ENCODE measurements around the gene DROSHA. TPM values are rescaled to one million over a fixed set of nuclear protein-coding genes. Genes with fewer than 3 reads are reported as not detected.
"Not testable (repeated sequence)": the region's sequence is repeated elsewhere in the genome, so short reads cannot be mapped to it uniquely, and the experiment has no call there.

DROSHA gene
- total and polyA plus RNA-seq, 10 donors = 34.8 to 68.5 (median 46.0) TPM

GRCh38 chr5:31362529-31362900 is 169.4 kb downstream of the DROSHA start:
- no peak overlapping the region for H3K27ac ChIP-seq
- TF ChIP-seq CTCF (IDR thresholded peaks at IDR 0.05 in 8 of 11, conservative IDR thresholded peaks at IDR 0.05 in 3 of 11) = no peak
- TF ChIP-seq POLR2AphosphoS5 (IDR thresholded peaks at IDR 0.05) = no peak
- no peak for TF ChIP-seq POLR2A (IDR thresholded peaks at IDR 0.05)
- no peak for DNase-seq
- H3K9me3 ChIP-seq = no peaks in the 10 kb centered on the region
- no peaks in the 10 kb centered on the region for H3K36me3 ChIP-seq
- no peaks in the 10 kb centered on the region for H3K27me3 ChIP-seq (replicated peaks in 1 of 7)
- WGBS, 5 donors = 79 to 93% (median 89%) methylated on average over 1 of the region's 1 CpG
- H3K4me3 ChIP-seq = no peak overlapping the region
- intact Hi-C loops (cut with DNase I; ENCODE audit: low total_unique reads) = no loop called here
- no peaks in the 10 kb centered on the region for H3K4me1 ChIP-seq

DNA sequence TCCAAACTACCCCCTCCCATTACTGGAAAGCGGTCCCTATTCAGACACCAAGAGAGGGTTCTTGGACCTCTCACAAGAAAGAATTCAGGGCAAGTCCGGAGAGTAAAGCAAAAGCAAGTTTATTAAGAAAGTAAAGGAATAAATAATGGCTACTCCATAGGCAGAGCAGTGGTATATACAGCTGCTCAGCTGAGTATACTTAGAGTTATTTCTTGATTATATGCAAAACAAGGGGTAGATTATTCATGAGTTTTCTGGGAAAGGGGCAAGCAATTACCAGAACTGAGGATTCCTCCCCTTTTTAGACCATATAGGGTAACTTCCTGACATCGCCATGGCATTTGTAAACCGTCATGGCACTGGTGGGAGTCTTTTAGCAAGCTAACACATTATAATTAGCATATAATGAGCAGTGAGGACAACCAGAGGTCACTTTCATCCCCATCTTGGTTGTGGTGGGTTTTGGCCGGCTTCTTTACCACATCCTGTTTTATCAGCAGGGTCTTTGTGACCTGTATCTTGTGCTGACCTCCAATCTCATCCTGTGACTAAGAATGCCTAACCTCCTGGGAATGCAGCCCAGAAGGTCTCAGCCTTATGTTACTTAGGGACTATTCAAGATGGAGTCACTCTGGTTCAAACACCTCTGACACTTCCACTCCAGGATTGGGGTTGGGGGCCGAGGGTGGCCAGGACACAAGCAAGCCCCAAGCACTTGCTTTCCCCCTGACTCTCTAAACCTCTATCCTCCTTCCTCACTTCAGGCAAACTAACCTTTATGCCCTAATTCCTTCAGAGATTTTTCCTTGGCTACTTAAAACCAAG is 170.0 kb downstream of the DROSHA start:
- 70 to 82% (median 77%) methylated on average over 6 of the region's 6 CpGs for WGBS, 5 donors
- H3K27ac ChIP-seq; intact Hi-C loops (cut with DNase I; ENCODE audit: low total_unique reads); H3K9me3 ChIP-seq; H3K4me1 ChIP-seq; DNase-seq; H3K4me3 ChIP-seq; H3K27me3 ChIP-seq (replicated peaks in 1 of 7); H3K36me3 ChIP-seq: not testable (repeated sequence)

DNA sequence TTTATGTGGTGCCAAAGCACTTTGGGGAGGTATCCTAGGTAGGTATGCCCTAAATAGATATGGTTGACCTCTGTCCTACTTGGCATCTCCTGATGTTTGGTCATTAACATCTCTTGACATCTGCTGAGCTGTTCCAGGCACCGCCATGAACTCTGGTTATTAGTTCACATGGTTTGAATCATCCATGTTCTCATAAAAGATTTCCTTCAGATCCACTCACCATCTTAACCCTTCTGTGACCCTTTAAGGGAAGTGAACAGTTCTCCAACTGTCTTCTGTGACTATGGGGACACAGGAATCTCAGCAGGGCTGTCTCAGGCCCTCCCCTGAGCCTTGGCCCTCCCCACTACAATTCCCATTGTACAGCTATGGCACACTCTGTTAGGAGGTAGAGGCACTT is 170.7 kb downstream of the DROSHA start:
- intact Hi-C loops (cut with DNase I; ENCODE audit: low total_unique reads) = no loop called here
- Histone ChIP-seq H3K27ac (no peak overlapping the region), H3K9me3 (peaks cover 0 to 4% (median 0%) of the 10 kb centered on the region in 8 donors), H3K36me3 (no peaks in the 10 kb centered on the region), H3K4me1 (no peaks in the 10 kb centered on the region), H3K4me3 (no peak overlapping the region), H3K27me3 (replicated peaks in 1 of 7) (no peaks in the 10 kb centered on the region)
- TF ChIP-seq CTCF (IDR thresholded peaks at IDR 0.05 in 8 of 11, conservative IDR thresholded peaks at IDR 0.05 in 3 of 11) (no peak), POLR2A (IDR thresholded peaks at IDR 0.05) (no peak), POLR2AphosphoS5 (IDR thresholded peaks at IDR 0.05) (no peak)
- no peak for DNase-seq
- WGBS, 5 donors = 63 to 84% (median 77%) methylated on average over 1 of the region's 1 CpG

- H3K4me3 ChIP-seq = no peak overlapping the region
- WGBS, 5 donors = 55 to 73% (median 66%) methylated on average over 3 of the region's 3 CpGs
- intact Hi-C loops (cut with DNase I; ENCODE audit: low total_unique reads) = no loop called here
- H3K9me3 ChIP-seq = peaks cover 0 to 16% (median 5%) of the 10 kb centered on the region in 8 donors
- H3K27ac ChIP-seq = no peak overlapping the region
- H3K27me3 ChIP-seq (replicated peaks in 1 of 7) = no peaks in the 10 kb centered on the region
- no peak for DNase-seq
- no peaks in the 10 kb centered on the region for H3K36me3 ChIP-seq
- no peak for TF ChIP-seq POLR2A (IDR thresholded peaks at IDR 0.05)
- no peaks in the 10 kb centered on the region for H3K4me1 ChIP-seq
Measured at GRCh38 chr5:31359839-31360238, 172.1 kb downstream of the DROSHA start.

DNA sequence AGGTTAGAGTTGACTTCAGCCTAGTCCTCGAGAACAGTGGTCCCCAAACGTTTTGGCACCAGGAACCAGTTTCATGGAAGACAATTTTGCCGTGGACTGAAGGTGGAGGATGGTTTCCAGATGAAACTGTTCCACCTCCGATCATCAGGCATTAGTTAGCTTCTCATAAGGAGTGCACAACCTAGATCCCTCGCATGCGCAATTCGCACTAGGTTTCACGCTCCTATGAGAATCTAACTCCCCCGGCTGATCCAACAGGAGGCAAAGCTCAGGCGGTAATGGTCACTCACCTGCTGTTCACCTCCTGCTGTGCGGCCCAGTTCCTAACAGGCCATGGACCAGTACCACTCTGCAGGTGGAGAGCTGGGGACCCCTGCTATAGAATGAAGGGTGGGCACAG is 174.9 kb downstream of the DROSHA start:
- H3K27me3 ChIP-seq (replicated peaks in 1 of 7) = peaks cover 0 to 4% (median 0%) of the 10 kb centered on the region in 7 donors
- DNase-seq = no peak
- intact Hi-C loops (cut with DNase I; ENCODE audit: low total_unique reads) = no loop called here
- H3K36me3 ChIP-seq = no peaks in the 10 kb centered on the region
- TF ChIP-seq CTCF (IDR thresholded peaks at IDR 0.05 in 8 of 11, conservative IDR thresholded peaks at IDR 0.05 in 3 of 11) = no peak
- no peak for TF ChIP-seq POLR2A (IDR thresholded peaks at IDR 0.05)
- TF ChIP-seq POLR2AphosphoS5 (IDR thresholded peaks at IDR 0.05) = no peak
- peaks cover 0 to 16% (median 5%) of the 10 kb centered on the region in 8 donors for H3K9me3 ChIP-seq
- no peaks in the 10 kb centered on the region for H3K4me1 ChIP-seq
- no peak overlapping the region for H3K27ac ChIP-seq
- 74 to 89% (median 88%) methylated on average over 10 to 11 of the region's 11 CpGs for WGBS, 5 donors
- no peak overlapping the region for H3K4me3 ChIP-seq
